Right lung (tissue), 10 donors: ENCODE results near the gene DLX3. TPM values are rescaled to one million over a fixed set of nuclear protein-coding genes. Genes with fewer than 3 reads are reported as not detected.
A peak's percentile ranks its signal among the peaks of the same experiment; 100 is the strongest.
"Not testable (repeated sequence)": the region's sequence is repeated elsewhere in the genome, so short reads cannot be mapped to it uniquely, and the experiment has no call there.

Experiments used
- DNase-seq, 2 donors: peaks; one replicate each; pipeline ENCODE4 v3.0.0-alpha.2; 2013
- long read RNA-seq, 8 donors: transcript quantifications; one replicate each; lab custom pipeline, GENCODE V29; 2026
- polyA plus RNA-seq, 5 donors: library from polyadenylated mRNA; unstranded; fragments of 120-200 nt; gene quantifications; one replicate each; pipeline versions ENCODE4 v1.2.1 to v1.2.3, GENCODE V29; 2013; ENCODE audit warnings: inconsistent platforms in 1 of 5, low replicate concordance in 1 of 5; ENCODE audit not compliant: insufficient read length in 5 of 5, insufficient read depth in 1 of 5

The DLX3 gene
- 1 to 10 TPM; 1.4 to 1.8 (median 1.7) TPM for polyA plus RNA-seq
- long read RNA-seq, donor 1, result 0 reads
- long read RNA-seq, donor 2, partial matches to known transcripts, result 0 of 1 reads
- long read RNA-seq, donor 2, other reads (novel, unspliced or antisense), result 0 of 1 reads
- long read RNA-seq, donor 3, partial matches to known transcripts, result 0 of 1 reads
- long read RNA-seq, donor 3, other reads (novel, unspliced or antisense), result 0 of 1 reads
- long read RNA-seq, donor 4, partial matches to known transcripts, result 0 of 2 reads
- long read RNA-seq, donor 4, other reads (novel, unspliced or antisense), result 0 of 2 reads
- long read RNA-seq, donor 5, partial matches to known transcripts, result 0 of 2 reads
- long read RNA-seq, donor 5, other reads (novel, unspliced or antisense), result 0 of 2 reads
- long read RNA-seq, donor 6, result 0 reads
- long read RNA-seq, donor 7, result 0 reads
- long read RNA-seq, donor 8, partial matches to known transcripts, result 0 of 1 reads
- long read RNA-seq, donor 8, other reads (novel, unspliced or antisense), result 0 of 1 reads

- peak; percentile 69 to 74 for DNase-seq
Observed at GRCh38 chr17:49995055-49995738, at the start of gene DLX3. DLX3 (minus strand) TSS chr17:49995224; CDS start chr17:49994998, 226 bp downstream.

- DNase-seq, result no peak
Observed at GRCh38 chr17:50044483-50044882, 49.5 kb upstream of the DLX3 start.

- no peak for DNase-seq
Observed at GRCh38 chr17:50043290-50044148, 48.5 kb upstream of the DLX3 start.

GRCh38 chr17:50042211-50042610, 47.2 kb upstream of the DLX3 start:
- no peak for DNase-seq

GRCh38 chr17:50040496-50040895, 45.5 kb upstream of the DLX3 start:
- DNase-seq, result not testable (repeated sequence)

DNA sequence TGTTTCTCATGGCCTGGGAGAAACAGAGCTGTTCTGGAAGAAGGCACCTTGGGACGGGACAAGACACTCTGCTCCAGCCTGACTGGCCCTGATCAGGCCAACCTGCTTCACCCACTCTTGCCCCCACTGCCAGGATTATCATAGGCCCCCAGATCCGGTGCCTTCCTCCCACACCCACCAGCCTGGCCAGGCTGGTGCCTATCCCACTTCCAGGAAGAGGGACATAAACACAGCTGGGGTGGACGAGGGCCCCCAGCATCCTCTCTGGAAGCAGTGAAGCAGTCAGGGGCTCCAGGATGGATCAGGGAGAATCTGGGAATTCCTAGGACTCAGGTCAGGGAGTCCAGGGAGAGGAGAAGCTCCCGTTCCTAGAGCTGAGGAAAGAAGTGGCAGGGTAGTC, 44.0 kb upstream of the DLX3 start:
- no peak for DNase-seq

- no peak for DNase-seq
Observed at GRCh38 chr17:50037321-50038107, 42.5 kb upstream of the DLX3 start.

DNA sequence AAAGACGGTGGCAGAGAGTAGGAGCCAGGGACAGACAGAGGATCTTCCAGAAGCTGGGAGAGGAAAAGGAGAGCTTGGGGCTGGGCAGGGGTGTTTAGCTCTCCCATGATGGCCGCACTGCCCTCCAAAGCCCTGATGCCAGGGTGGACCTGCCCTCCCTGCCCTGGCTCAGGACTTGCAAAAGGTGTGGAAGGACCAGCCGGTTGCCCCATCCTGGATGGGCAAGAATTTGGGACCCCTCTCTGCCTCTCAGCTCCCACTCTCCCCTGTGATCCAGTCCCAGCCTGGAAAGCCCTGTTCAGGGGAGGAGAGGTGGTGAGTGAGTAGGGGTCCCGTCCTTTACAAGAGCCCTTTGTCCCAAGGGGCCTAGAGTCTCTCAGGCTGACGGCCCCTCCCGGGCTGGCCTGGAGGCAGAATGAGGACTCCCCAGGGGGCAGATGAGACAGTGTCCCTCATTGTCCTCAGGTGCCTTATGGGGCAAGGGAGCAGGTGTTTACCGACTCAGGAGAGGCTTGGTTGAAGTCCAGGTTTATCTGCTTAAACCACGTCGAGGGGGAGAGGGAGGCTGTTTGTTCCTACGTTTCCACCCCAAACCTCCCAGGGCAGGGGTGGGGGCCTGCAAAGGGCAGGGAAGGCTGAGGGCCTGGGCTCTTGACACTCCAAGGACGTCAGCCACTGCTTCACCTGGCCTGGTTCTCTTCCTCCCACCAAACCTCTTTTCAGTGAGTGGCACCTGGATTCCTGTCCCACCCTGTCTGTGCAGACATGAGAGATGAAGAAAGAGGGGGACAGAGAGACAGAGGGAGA, 41.6 kb upstream of the DLX3 start:
- no peak for DNase-seq

DNA sequence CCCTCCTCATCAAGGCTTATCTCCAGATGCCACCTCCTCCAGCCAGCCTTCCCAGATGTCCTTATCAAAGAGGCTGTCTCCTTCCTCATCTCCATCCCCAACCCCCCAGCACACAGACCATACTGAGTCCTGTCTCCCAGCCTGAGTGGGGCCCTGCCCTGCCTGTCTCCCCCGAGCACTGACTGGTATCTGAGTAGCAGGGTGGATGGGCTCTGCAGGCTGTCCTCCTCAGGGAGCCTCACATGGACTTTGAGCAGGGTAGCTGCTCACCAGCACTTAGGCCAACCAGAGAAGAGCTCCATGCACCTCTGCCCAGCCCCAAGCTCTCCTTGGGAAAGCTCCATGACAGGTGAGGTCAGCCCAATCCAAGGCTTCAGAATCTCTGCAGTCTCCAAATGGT, 40.9 kb upstream of the DLX3 start:
- DNase-seq, result no peak

DNA sequence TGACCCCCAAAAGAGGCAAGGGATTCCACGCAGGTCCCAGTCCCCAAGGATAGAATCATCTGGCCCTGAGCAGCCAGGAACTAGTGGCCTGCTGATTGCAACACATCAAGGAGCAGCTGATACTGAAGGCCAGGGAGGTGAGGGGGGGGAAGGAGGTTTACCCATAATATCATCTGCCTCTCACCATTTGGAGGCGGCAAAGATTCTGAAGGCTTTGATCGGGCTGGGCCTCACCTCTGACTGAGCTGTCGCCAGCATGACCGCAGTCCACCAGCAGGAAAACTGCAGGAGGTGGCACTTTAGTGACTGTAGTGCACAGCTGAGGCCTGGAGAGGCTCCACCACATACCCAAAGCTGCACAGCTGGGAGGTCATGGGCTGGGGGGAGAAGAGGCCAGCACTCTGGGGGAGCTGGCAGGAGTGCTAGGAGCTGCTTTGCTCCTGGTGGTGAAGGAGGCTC, 40.4 kb upstream of the DLX3 start:
- no peak for DNase-seq

GRCh38 chr17:50034498-50035364, 39.7 kb upstream of the DLX3 start:
- DNase-seq, result no peak

DNA sequence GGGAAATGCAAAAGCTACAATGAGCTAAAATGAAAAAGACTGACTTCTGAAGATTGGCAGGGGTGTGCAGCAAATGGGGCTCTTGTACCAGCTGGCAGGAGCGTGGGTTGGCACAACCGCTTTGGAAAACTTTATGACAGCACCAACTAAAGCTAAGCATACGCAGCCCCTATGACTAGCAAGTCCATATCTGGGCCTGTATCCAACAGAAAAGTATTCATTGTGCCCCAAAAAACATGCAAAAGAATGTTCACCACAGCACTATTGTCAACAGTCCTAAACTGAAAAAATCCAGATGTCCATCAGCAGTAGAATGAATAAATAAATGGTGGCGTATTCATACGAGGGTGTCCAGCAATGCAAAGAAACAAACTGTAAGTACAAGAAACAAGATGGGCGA, 38.3 kb upstream of the DLX3 start:
- DNase-seq, result no peak

DNA sequence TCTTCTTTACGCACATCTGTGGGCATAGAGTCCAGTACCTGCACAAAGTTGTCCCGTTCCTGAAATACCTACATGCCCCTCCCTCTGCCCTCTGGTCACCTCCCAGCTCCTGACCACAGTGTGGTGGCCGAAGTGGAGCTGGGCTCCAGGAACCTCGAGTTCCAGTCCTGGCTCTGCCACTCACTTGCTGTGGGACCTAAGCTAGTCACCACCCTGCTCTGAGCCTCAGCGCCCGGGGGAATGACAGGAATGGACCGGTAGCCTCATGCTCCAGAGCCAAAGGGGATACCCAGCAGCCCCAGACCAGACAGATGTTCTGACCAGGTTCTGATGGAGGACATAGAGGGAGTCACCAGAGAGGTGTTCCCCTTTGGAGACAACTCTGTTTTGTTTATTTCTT, 34.2 kb upstream of the DLX3 start:
- DNase-seq, result no peak

DNA sequence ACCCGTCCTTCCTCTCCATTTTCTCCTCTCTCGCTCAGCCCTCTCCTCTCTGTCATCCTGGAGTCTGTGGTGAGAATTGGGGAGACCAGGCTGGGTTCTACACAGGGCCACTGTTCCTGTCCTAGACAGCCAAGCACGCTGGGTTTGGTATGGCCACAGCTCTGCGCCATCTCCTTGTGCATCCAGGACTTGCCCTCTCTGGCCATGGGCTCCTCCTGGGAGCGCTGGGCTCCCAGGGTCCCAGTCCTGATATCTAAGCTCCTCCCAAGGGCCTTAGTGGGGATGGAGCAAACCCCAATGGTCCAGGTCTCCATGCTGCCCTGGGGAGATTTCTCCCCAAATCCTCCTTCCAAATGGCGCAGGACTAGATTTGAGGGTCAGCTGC, 33.7 kb upstream of the DLX3 start:
- DNase-seq, result no peak

GRCh38 chr17:50027881-50028735, 33.1 kb upstream of the DLX3 start:
- DNase-seq, result no peak

DNA sequence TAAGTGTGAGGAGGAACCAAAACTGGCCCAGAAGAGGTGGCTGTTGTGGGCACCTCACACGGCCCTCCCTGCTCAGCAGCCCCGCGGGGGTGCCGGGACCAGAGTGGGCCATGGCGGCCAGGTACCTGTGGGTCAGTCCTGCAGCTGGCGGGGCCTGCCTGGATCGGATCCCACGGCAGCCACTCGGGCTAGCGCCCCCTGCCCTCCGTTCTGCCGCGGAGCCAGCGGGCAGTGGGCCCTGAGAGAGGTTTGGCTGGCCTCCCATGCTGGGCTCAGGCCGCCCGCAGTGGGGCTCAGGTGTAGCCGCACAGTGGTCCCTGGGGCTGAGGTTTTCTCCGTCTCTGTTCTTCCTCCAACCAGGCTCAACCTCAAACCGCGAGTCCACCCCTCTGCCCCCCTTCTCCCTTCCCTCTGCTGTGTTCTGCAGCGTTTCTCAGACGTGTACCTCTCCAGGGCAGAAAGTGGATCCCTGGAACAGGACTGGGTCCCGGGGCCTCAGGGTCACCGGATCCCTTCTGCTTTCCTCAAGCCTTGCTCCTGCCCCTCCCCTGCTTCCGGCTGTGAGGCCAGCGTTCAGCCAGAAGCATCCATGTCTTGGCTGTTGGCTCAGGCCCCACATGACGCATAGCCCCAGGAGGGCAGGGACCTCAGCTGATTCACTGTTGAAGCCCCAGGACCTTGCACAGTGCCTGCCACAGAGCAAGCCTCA, 32.3 kb upstream of the DLX3 start:
- DNase-seq, result no peak

GRCh38 chr17:50026837-50027171, 31.8 kb upstream of the DLX3 start:
- DNase-seq, result peak; percentile 70 to 75
